IMR-90 (cell line): ENCODE data around the gene IGDCC3. TPM values are rescaled to one million over a fixed set of nuclear protein-coding genes. Genes with fewer than 3 reads are reported as not detected.

ENCODE experiments used
- ATAC-seq: fragments of 200-7000 bp; cut with Tn5 transposase; 2 replicates; pipeline ENCODE4 v1.9.1; 2020; ENCODE audit warnings: low read depth, mild to moderate bottlenecking, moderate library complexity
- BruUV-seq: library from RNA; stranded (reverse); fragments of 400-500 nt; replicated peaks from 2 replicates; lab custom pipeline; 2021; lab: Mats Ljungman, UMichigan
- CTCF ChIA-PET: fragments of 300-600 bp; formaldehyde crosslinking; extraction: SDS; loops from one replicate; lab custom pipeline; 2021; ENCODE audit warnings: antibody characterized with exemption; lab: Yijun Ruan, JAX
- POLR2A ChIA-PET: fragments of 300-600 bp; sonication (Branson Sonifier 250); formaldehyde crosslinking; loops from one replicate; lab custom pipeline; 2022; ENCODE audit warnings: antibody characterized with exemption; ENCODE audit not compliant: unreplicated experiment; lab: Charles Lee
- DNase-seq: peaks from one replicate; pipeline ENCODE4 v3.0.0; 2013
- H2AFZ ChIP-seq: replicated peaks from 2 replicates; pipeline ENCODE3; 2013; ENCODE audit warnings: low read length, mild to moderate bottlenecking; ENCODE audit not compliant: poor library complexity
- H2AK5ac ChIP-seq: 2 replicates; pipeline ENCODE4 v1.6.1; 2013; ENCODE audit warnings: low read depth, low read length, inconsistent platforms
- H2AK9ac ChIP-seq: replicated peaks from 2 replicates; pipeline ENCODE3; 2013; ENCODE audit warnings: mild to moderate bottlenecking, low read depth, low read length, moderate library complexity; ENCODE audit not compliant: poor library complexity
- H2BK120ac ChIP-seq: 2 replicates; pipeline ENCODE4 v1.6.1; 2013; ENCODE audit warnings: low read depth, low read length, inconsistent platforms
- H2BK15ac ChIP-seq: 3 replicates; pipeline ENCODE4 v1.6.1; 2013; ENCODE audit warnings: low read depth, low read length, inconsistent platforms
- H2BK20ac ChIP-seq: 2 replicates; pipeline ENCODE4 v1.6.1; 2013; ENCODE audit warnings: low read depth, mild to moderate bottlenecking, inconsistent platforms, low read length, moderate library complexity
- H2BK5ac ChIP-seq: 2 replicates; pipeline ENCODE4 v1.6.1; 2013; ENCODE audit warnings: mild to moderate bottlenecking, low read depth, low read length, inconsistent platforms; ENCODE audit not compliant: poor library complexity, severe bottlenecking
- H3K14ac ChIP-seq: replicated peaks from 2 replicates; pipeline ENCODE4 v1.6.1; 2013; ENCODE audit warnings: low read depth, low read length, inconsistent platforms
- H3K18ac ChIP-seq: 2 replicates; pipeline ENCODE4 v1.6.1; 2013; ENCODE audit warnings: low read depth, low read length, control low read depth
- H3K23ac ChIP-seq: 2 replicates; pipeline ENCODE4 v1.6.1; 2013; ENCODE audit warnings: low read depth, low read length, inconsistent platforms
- H3K27ac ChIP-seq: 2 replicates; pipeline ENCODE4 v1.5.1; 2013; ENCODE audit warnings: mild to moderate bottlenecking, control low read depth, low read length; ENCODE audit not compliant: insufficient read depth
- H3K27me3 ChIP-seq: 2 replicates; pipeline ENCODE4 v1.6.1; 2013; ENCODE audit warnings: low read length; ENCODE audit not compliant: control insufficient read depth, insufficient read depth
- H3K36me3 ChIP-seq: 2 replicates; pipeline ENCODE4 v1.6.1; 2013; ENCODE audit warnings: low read length, mixed read lengths; ENCODE audit not compliant: control insufficient read depth, insufficient read depth
- H3K4ac ChIP-seq: 2 replicates; pipeline ENCODE4 v1.6.1; 2013; ENCODE audit warnings: low read depth, low read length, inconsistent platforms
- H3K4me1 ChIP-seq: 2 replicates; pipeline ENCODE4 v1.6.1; 2013; ENCODE audit warnings: low read length, mixed read lengths; ENCODE audit not compliant: control insufficient read depth, insufficient read depth
- H3K4me2 ChIP-seq: 2 replicates; pipeline ENCODE4 v1.6.1; 2013; ENCODE audit warnings: low read depth, mild to moderate bottlenecking, control low read depth, low read length, moderate library complexity
- H3K4me3 ChIP-seq: 2 replicates; pipeline ENCODE4 v1.5.1; 2013; ENCODE audit warnings: low read depth, mild to moderate bottlenecking, control low read depth, low read length, moderate library complexity; ENCODE audit not compliant: insufficient read depth
- H3K56ac ChIP-seq: 2 replicates; pipeline ENCODE4 v1.6.1; 2013; ENCODE audit warnings: low read length, inconsistent platforms; ENCODE audit not compliant: insufficient read depth; ENCODE audit errors: extremely low read depth
- H3K79me1 ChIP-seq, 2 experiments: 2 replicates each; pipeline ENCODE4 v1.6.1; 2013; ENCODE audit warnings: low read length in 2 of 2, inconsistent platforms in 1 of 2, low read depth in 1 of 2
- H3K9ac ChIP-seq: 2 replicates; pipeline ENCODE4 v1.6.1; 2013; ENCODE audit warnings: low read depth, low read length, control low read depth
- H3K9me1 ChIP-seq: 2 replicates; pipeline ENCODE4 v1.6.1; 2013; ENCODE audit warnings: low read length, inconsistent platforms; ENCODE audit not compliant: insufficient read depth
- H3K9me3 ChIP-seq: 2 replicates; pipeline ENCODE4 v1.6.1; 2013; ENCODE audit warnings: low read length; ENCODE audit not compliant: control insufficient read depth, insufficient read depth
- H4K20me1 ChIP-seq: 2 replicates; pipeline ENCODE4 v1.6.1; 2013; ENCODE audit warnings: low read length, inconsistent platforms; ENCODE audit not compliant: insufficient read depth
- H4K5ac ChIP-seq: 2 replicates; pipeline ENCODE4 v1.6.1; 2013; ENCODE audit warnings: mild to moderate bottlenecking, low read depth, low read length, control low read depth
- H4K8ac ChIP-seq, 2 experiments: 2 replicates each; pipeline ENCODE4 v1.6.1; 2013; ENCODE audit warnings: low read depth in 2 of 2, low read length in 2 of 2, control low read depth in 1 of 2, inconsistent platforms in 1 of 2
- H4K91ac ChIP-seq: 2 replicates; pipeline ENCODE4 v1.6.1; 2013; ENCODE audit warnings: low read depth, low read length, inconsistent platforms; ENCODE audit not compliant: insufficient read depth
- CEBPB ChIP-seq: IDR thresholded peaks from 2 replicates; pipeline ENCODE4 v1.6.1; 2012; ENCODE audit warnings: low read depth, low read length, improper control_type of control experiment
- CHD1 ChIP-seq: IDR thresholded peaks from 2 replicates; pipeline ENCODE4 v1.6.1; 2012; ENCODE audit warnings: low read depth, low read length, improper control_type of control experiment
- CTCF ChIP-seq: conservative IDR thresholded peaks from 2 replicates; pipeline ENCODE4 v1.5.1; 2012; ENCODE audit warnings: mild to moderate bottlenecking, low read depth, low read length, improper control_type of control experiment
- ELK1 ChIP-seq: fragments of 150-350 bp; IDR thresholded peaks from 2 replicates; pipeline ENCODE4 v1.6.1; 2016; ENCODE audit warnings: low read depth, mild to moderate bottlenecking, low read length, moderate library complexity, borderline replicate concordance
- FOS ChIP-seq: fragments of 150-350 bp; IDR thresholded peaks from 2 replicates; pipeline ENCODE4 v1.6.1; 2016; ENCODE audit warnings: low read depth, low read length
- MAFK ChIP-seq: IDR thresholded peaks from 2 replicates; pipeline ENCODE4 v1.6.1; 2012; ENCODE audit warnings: low read depth, low read length, improper control_type of control experiment
- MAZ ChIP-seq: IDR thresholded peaks from 2 replicates; pipeline ENCODE4 v1.6.1; 2012; ENCODE audit warnings: low read depth, mild to moderate bottlenecking, low read length, improper control_type of control experiment, moderate library complexity, borderline replicate concordance
- NFE2L2 ChIP-seq: fragments of 150-350 bp; IDR thresholded peaks from 2 replicates; pipeline ENCODE4 v1.6.1; 2016; ENCODE audit warnings: low read depth, mild to moderate bottlenecking, low read length
- RCOR1 ChIP-seq: IDR thresholded peaks from 2 replicates; pipeline ENCODE4 v1.6.1; 2012; ENCODE audit warnings: mild to moderate bottlenecking, low read length, improper control_type of control experiment; ENCODE audit not compliant: insufficient replicate concordance
- RFX5 ChIP-seq: IDR thresholded peaks from 2 replicates; pipeline ENCODE4 v1.8.0; 2012; ENCODE audit warnings: low read depth, mild to moderate bottlenecking, low read length, moderate library complexity
- SMC3 ChIP-seq: fragments of 150-350 bp; IDR thresholded peaks from 2 replicates; pipeline ENCODE4 v1.6.1; 2016; ENCODE audit warnings: low read depth, mild to moderate bottlenecking, antibody characterized with exemption, low read length, moderate library complexity
- WGBS, 2 experiments: methylation state at CpG; one replicate each; pipeline versions ENCODE4 v1.1.5 to v1.1.7; 2013; ENCODE audit warnings: missing lambda C conversion rate in 2 of 2; ENCODE audit not compliant: insufficient read length in 1 of 2; ENCODE audit errors: extremely low coverage in 2 of 2; 5-methylcytosine and 5-hydroxymethylcytosine counted together
- dilution Hi-C: fragments of 300-500 bp; cut with HindIII; formaldehyde crosslinking; loops from one replicate; pipeline ENCODE4 v1.14.3; 2018; ENCODE audit warnings: low sequenced_read_pairs; ENCODE audit not compliant: unreplicated experiment
- in situ Hi-C: fragments of 300-500 bp; cut with MboI; formaldehyde crosslinking; loops from 3 replicates; pipeline ENCODE4 v1.14.3; 2019; ENCODE audit warnings: low sequenced_read_pairs, inconsistent platforms, mixed read lengths
- intact Hi-C: fragments of 100-400 bp; cut with micrococcal nuclease; formaldehyde crosslinking; loops from 2 replicates; pipeline ENCODE4 v1.10.0; 2022
- polyA plus RNA-seq, 3 experiments: library from polyadenylated mRNA; depleted of rRNA; stranded (reverse); fragments of >200 nt; gene quantifications; 2 replicates each; pipeline ENCODE4 v1.2.3, GENCODE V29; 2012; ENCODE audit warnings: low replicate concordance in 1 of 3
- total RNA-seq: library from RNA; depleted of rRNA; stranded (reverse); fragments of >200 nt; gene quantifications from 2 replicates; pipeline ENCODE4 v1.2.3, GENCODE V29; 2012
- TF ChIP-seq, protein P1 (sequence below): fragments of 150-350 bp; IDR thresholded peaks from 2 replicates; pipeline ENCODE4 v1.6.1; 2017; ENCODE audit warnings: mild to moderate bottlenecking, antibody characterized with exemption, low read length, low read depth

IGDCC3 gene
- total and polyA plus RNA-seq, 2 of the 4 experiments (the other 2 are of a cell fraction): 0.18 to 0.19 TPM

GRCh38 chr15:65311760-65312159 is 66.0 kb downstream of the IGDCC3 start:
- 0 out of 2 replicates have a peak overlapping the region, but pooled peaks have one; percentile 18 for H3K18ac ChIP-seq
- H2AK9ac ChIP-seq: no peak overlapping the region
- no peaks in the 10 kb centered on the region for H3K36me3 ChIP-seq
- H3K27ac ChIP-seq: no peak overlapping the region
- peaks cover 11% of the 10 kb centered on the region for H3K4me1 ChIP-seq
- H3K9me1 ChIP-seq: 0 out of 2 replicates have a peak, but pooled peaks cover 3% of the 10 kb centered on the region
- H4K91ac ChIP-seq: no peak overlapping the region
- ATAC-seq (no peak), DNase-seq (no peak)
- POLR2A ChIA-PET: no interaction called here
- no peak overlapping the region for H2BK15ac ChIP-seq
- 74% methylated on average over 2 of the region's 3 CpGs; no CpG with 5 or more reads in 1 of the 2 experiments for WGBS, 2 experiments
- no peak overlapping the region for H3K9ac ChIP-seq
- in situ Hi-C loops: no loop called here
- H3K14ac ChIP-seq: no peak overlapping the region
- no peak overlapping the region for H3K4me3 ChIP-seq
- H4K5ac ChIP-seq: no peak overlapping the region
- H3K56ac ChIP-seq: no peak overlapping the region
- peaks cover 3% of the 10 kb centered on the region; the same call in 1 of the 2 replicates for H4K20me1 ChIP-seq
- no peaks in the 10 kb centered on the region for H3K79me1 ChIP-seq
- no peak overlapping the region for H3K4ac ChIP-seq
- H2AK5ac ChIP-seq: peak overlapping the region; percentile 24; the same call in 1 of the 2 replicates
- H3K4me2 ChIP-seq: no peak overlapping the region
- CTCF ChIA-PET: no interaction called here
- no peak overlapping the region for H2BK20ac ChIP-seq
- H3K9me3 ChIP-seq: no peaks in the 10 kb centered on the region
- H2BK120ac ChIP-seq: no peak overlapping the region
- BruUV-seq: no TSS peak
- dilution Hi-C loops: no loop called here
- no peak overlapping the region for H4K8ac ChIP-seq
- intact Hi-C loops: no loop called here
- H2AFZ ChIP-seq: no peak overlapping the region
- H2BK5ac ChIP-seq: no peak overlapping the region
- TF ChIP-seq RFX5 (no peak), FOS (no peak), ELK1 (no peak), MAZ (no peak), NFE2L2 (no peak), RCOR1 (no peak), CHD1 (no peak), CEBPB (no peak), SMC3 (no peak), MAFK (no peak), CTCF (no peak)
- TF ChIP-seq, protein P1, sequence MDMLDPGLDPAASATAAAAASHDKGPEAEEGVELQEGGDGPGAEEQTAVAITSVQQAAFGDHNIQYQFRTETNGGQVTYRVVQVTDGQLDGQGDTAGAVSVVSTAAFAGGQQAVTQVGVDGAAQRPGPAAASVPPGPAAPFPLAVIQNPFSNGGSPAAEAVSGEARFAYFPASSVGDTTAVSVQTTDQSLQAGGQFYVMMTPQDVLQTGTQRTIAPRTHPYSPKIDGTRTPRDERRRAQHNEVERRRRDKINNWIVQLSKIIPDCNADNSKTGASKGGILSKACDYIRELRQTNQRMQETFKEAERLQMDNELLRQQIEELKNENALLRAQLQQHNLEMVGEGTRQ: no peak
- H3K27me3 ChIP-seq: peaks cover 4% of the 10 kb centered on the region; the same call in 1 of the 2 replicates
- H3K23ac ChIP-seq: no peak overlapping the region
